Lower leg skin (tissue), 3 donors: ENCODE results near the gene RHOXF2.

ENCODE experiments used
- CTCF ChIP-seq, 3 donors: fragments of 450-650 bp; IDR thresholded peaks; one replicate each; pipeline ENCODE4 v1.5.1; 2016; ENCODE audit warnings: antibody characterized with exemption in 3 of 3, mild to moderate bottlenecking in 3 of 3, moderate library complexity in 2 of 3
- POLR2A ChIP-seq, 2 donors: fragments of 450-650 bp; IDR thresholded peaks; one replicate each; pipeline ENCODE4 v1.6.1; 2016 to 2017; ENCODE audit warnings: antibody characterized with exemption in 2 of 2, mild to moderate bottlenecking in 1 of 2, moderate library complexity in 1 of 2

- TF ChIP-seq CTCF (IDR thresholded peaks at IDR 0.05) = no peak
- TF ChIP-seq POLR2A (IDR thresholded peaks at IDR 0.05) = no peak
These were observed 14.1 kb upstream of the RHOXF2 start for GRCh38 chrX:120144178-120144844.
